Subcutaneous abdominal adipose tissue (tissue), 5 donors: ENCODE measurements around the gene MT1E.

Experiments
- H3K27ac ChIP-seq: one replicate; pipeline ENCODE4 v1.7.0; 2013; ENCODE audit warnings: low read depth, mild to moderate bottlenecking, inconsistent platforms, low read length, moderate library complexity
- H3K27me3 ChIP-seq, 5 donors: one replicate each; pipeline ENCODE4 v1.7.0; 2013; ENCODE audit warnings: low read length in 5 of 5, inconsistent platforms in 1 of 5; ENCODE audit not compliant: control insufficient read depth in 5 of 5, insufficient read depth in 4 of 5
- H3K36me3 ChIP-seq, 5 donors: one replicate each; pipeline ENCODE4 v1.7.0; 2013; ENCODE audit warnings: low read length in 5 of 5; ENCODE audit not compliant: control insufficient read depth in 5 of 5, insufficient read depth in 5 of 5
- H3K4me1 ChIP-seq, 5 donors: one replicate each; pipeline ENCODE4 v1.7.0; 2013; ENCODE audit warnings: low read length in 5 of 5, mild to moderate bottlenecking in 3 of 5, moderate library complexity in 1 of 5; ENCODE audit not compliant: control insufficient read depth in 5 of 5, insufficient read depth in 5 of 5
- H3K4me3 ChIP-seq, 5 donors: one replicate each; pipeline ENCODE4 v1.7.0; 2013; ENCODE audit warnings: low read length in 5 of 5, low read depth in 1 of 5
- H3K9ac ChIP-seq, 5 donors: one replicate each; pipeline ENCODE4 v1.7.0; 2013; ENCODE audit warnings: low read length in 5 of 5, mild to moderate bottlenecking in 4 of 5, moderate library complexity in 3 of 5
- H3K9me3 ChIP-seq, 5 donors: one replicate each; pipeline ENCODE4 v1.7.0; 2013; ENCODE audit warnings: low read length in 5 of 5; ENCODE audit not compliant: control insufficient read depth in 5 of 5
- donor health status: healthy.
- donor health status: healthy.
- donor health status: healthy.
- donor health status: healthy.
- donor health status: healthy.

The MT1E gene

GRCh38 chr16:56632848-56633365, 7.3 kb downstream of the MT1E start:
- peaks cover 3 to 41% (median 24%) of the 10 kb centered on the region in 5 donors for H3K4me1 ChIP-seq
- H3K27ac ChIP-seq: no peak overlapping the region
- peak overlapping the region; percentile 62 to 85 (median 79) for H3K4me3 ChIP-seq
- H3K27me3 ChIP-seq: peaks cover 0 to 10% (median 2%) of the 10 kb centered on the region in 5 donors
- H3K36me3 ChIP-seq: no peaks in the 10 kb centered on the region
- H3K9me3 ChIP-seq: no peaks in the 10 kb centered on the region
- peak overlapping the region; percentile 38 to 78 (median 75) for H3K9ac ChIP-seq

GRCh38 chr16:56633535-56633934, 8.0 kb downstream of the MT1E start:
- no peak overlapping the region for H3K9ac ChIP-seq
- no peaks in the 10 kb centered on the region for H3K36me3 ChIP-seq
- no peak overlapping the region for H3K27ac ChIP-seq
- peaks cover 0 to 10% (median 2%) of the 10 kb centered on the region in 5 donors for H3K27me3 ChIP-seq
- H3K4me3 ChIP-seq: peak overlapping the region; percentile 27 to 85 (median 62)
- H3K9me3 ChIP-seq: no peaks in the 10 kb centered on the region
- H3K4me1 ChIP-seq: peaks cover 3 to 47% (median 27%) of the 10 kb centered on the region in 5 donors

GRCh38 chr16:56634715-56635440, 9.3 kb downstream of the MT1E start:
- Histone ChIP-seq H3K4me1 (peaks cover 4 to 53% (median 37%) of the 10 kb centered on the region in 5 donors), H3K36me3 (no peaks in the 10 kb centered on the region), H3K9me3 (no peaks in the 10 kb centered on the region), H3K9ac (no peak overlapping the region), H3K27ac (no peak overlapping the region), H3K4me3 (peak overlapping the region in 1 of 5 donors; percentile 26), H3K27me3 (peaks cover 0 to 10% (median 2%) of the 10 kb centered on the region in 5 donors)

- no peaks in the 10 kb centered on the region for H3K36me3 ChIP-seq
- no peak overlapping the region for H3K27ac ChIP-seq
- H3K4me3 ChIP-seq: no peak overlapping the region
- peaks cover 0 to 10% (median 2%) of the 10 kb centered on the region in 5 donors for H3K27me3 ChIP-seq
- no peak overlapping the region for H3K9ac ChIP-seq
- peaks cover 4 to 54% (median 37%) of the 10 kb centered on the region in 5 donors for H3K4me1 ChIP-seq
- no peaks in the 10 kb centered on the region for H3K9me3 ChIP-seq
Observed at GRCh38 chr16:56635441-56635967, 9.9 kb downstream of the MT1E start.

- H3K4me1 ChIP-seq: peaks cover 4 to 48% (median 32%) of the 10 kb centered on the region in 5 donors
Observed at GRCh38 chr16:56636616-56637413, 11.2 kb downstream of the MT1E start.

GRCh38 chr16:56637814-56638750, 12.5 kb downstream of the MT1E start, which contains the start of gene MT1A:
MT1A (plus strand) TSS chr16:56638666; CDS start chr16:56638739, 73 bp downstream.
- H3K27ac ChIP-seq: peak within 1 kb of the TSS; percentile 44
- peak within 1 kb of the TSS; percentile 33 to 75 (median 70) for H3K4me3 ChIP-seq
- H3K27me3 ChIP-seq: peaks cover 0 to 10% (median 2%) of the 10 kb centered on the region in 5 donors
- peaks cover 2 to 43% (median 29%) of the 10 kb centered on the region in 5 donors for H3K4me1 ChIP-seq
- H3K9me3 ChIP-seq: no peaks in the 10 kb centered on the region
- H3K9ac ChIP-seq: peak within 1 kb of the TSS in 4 of 5 donors; percentile 9 to 66 (median 42)
- no peaks in the 10 kb centered on the region for H3K36me3 ChIP-seq

More at GRCh38 chr16:56636616-56637413, 11.2 kb downstream of the MT1E start:
- H3K9ac ChIP-seq: no peak overlapping the region
- H3K36me3 ChIP-seq: no peaks in the 10 kb centered on the region
- H3K4me3 ChIP-seq: no peak overlapping the region
- H3K9me3 ChIP-seq: no peaks in the 10 kb centered on the region
- H3K27ac ChIP-seq: no peak overlapping the region
- peaks cover 0 to 10% (median 2%) of the 10 kb centered on the region in 5 donors for H3K27me3 ChIP-seq

GRCh38 chr16:56639045-56639444, 13.5 kb downstream of the MT1E start:
- no peaks in the 10 kb centered on the region for H3K9me3 ChIP-seq
- H3K9ac ChIP-seq: peak overlapping the region in 2 of 5 donors; percentile 9 to 16
- H3K27me3 ChIP-seq: peaks cover 0 to 10% (median 5%) of the 10 kb centered on the region in 5 donors
- H3K4me3 ChIP-seq: peak overlapping the region; percentile 33 to 71 (median 69)
- H3K27ac ChIP-seq: peak overlapping the region; percentile 44
- H3K36me3 ChIP-seq: no peaks in the 10 kb centered on the region
- peaks cover 2 to 46% (median 32%) of the 10 kb centered on the region in 5 donors for H3K4me1 ChIP-seq

- Histone ChIP-seq H3K27ac (no peak overlapping the region), H3K9ac (no peak overlapping the region), H3K4me3 (no peak overlapping the region), H3K36me3 (no peaks in the 10 kb centered on the region), H3K4me1 (peaks cover 2 to 44% (median 33%) of the 10 kb centered on the region in 5 donors), H3K27me3 (peaks cover 0 to 5% (median 1%) of the 10 kb centered on the region in 5 donors), H3K9me3 (no peaks in the 10 kb centered on the region)
Observed at GRCh38 chr16:56640076-56640475, 14.5 kb downstream of the MT1E start.

- Histone ChIP-seq H3K36me3 (no peaks in the 10 kb centered on the region), H3K27me3 (peaks cover 0 to 3% (median 0%) of the 10 kb centered on the region in 5 donors), H3K4me1 (peaks cover 2 to 39% (median 33%) of the 10 kb centered on the region in 5 donors)
Observed at GRCh38 chr16:56641166-56641565, 15.6 kb downstream of the MT1E start.

More at GRCh38 chr16:56641166-56641565, 15.6 kb downstream of the MT1E start:
- Histone ChIP-seq H3K27ac (no peak overlapping the region), H3K9me3 (no peaks in the 10 kb centered on the region), H3K9ac (no peak overlapping the region), H3K4me3 (no peak overlapping the region)
